GM23248 (cell line): ENCODE data around the gene MME.

Source experiments
- EZH2 ChIP-seq: fragments of 200-600 bp; sonication (generic); IDR thresholded peaks from 2 replicates; pipeline ENCODE4 v1.6.1; 2018; ENCODE audit warnings: antibody characterized with exemption, mild to moderate bottlenecking; ENCODE audit not compliant: insufficient read depth, poor library complexity, severe bottlenecking
- EZH2phosphoT487 ChIP-seq: fragments of 200-600 bp; sonication (generic); IDR thresholded peaks from 2 replicates; pipeline ENCODE4 v1.6.1; 2018; ENCODE audit warnings: antibody characterized with exemption, moderate library complexity, mild to moderate bottlenecking, low read depth; ENCODE audit not compliant: insufficient read depth

- no peak for TF ChIP-seq EZH2
- TF ChIP-seq EZH2phosphoT487, result no peak
These were observed 84.2 kb downstream of the MME start for GRCh38 chr3:155164306-155164705.
